ENCODE measurements around the gene SPHK2.

GRCh38 chr19:48573163-48573505 lies 46.2 kb upstream of the SPHK2 start:
- TF ChIP-seq RAD21 (IDR thresholded peaks at IDR 0.05 in 1 of 2, conservative IDR thresholded peaks at IDR 0.05 in 1 of 2; ENCODE audit: low read depth in 2 of 2, low read length in 2 of 2) (no peak), POLR2A (IDR thresholded peaks at IDR 0.05; ENCODE audit: control extremely low read depth in 1 of 2, low read depth in 2 of 2, low read length in 2 of 2) (no peak), NRF1 (IDR thresholded peaks at IDR 0.05; ENCODE audit: low read depth, low read length) (no peak), EP300 (IDR thresholded peaks at IDR 0.05; ENCODE audit: borderline replicate concordance in 1 of 2, low read depth in 2 of 2, low read length in 2 of 2) (no peak), TEAD4 (IDR thresholded peaks at IDR 0.05; ENCODE audit: low read depth, low read length) (no peak), TCF12 (IDR thresholded peaks at IDR 0.05; ENCODE audit: low read depth, low read length) (no peak), RFX5 (IDR thresholded peaks at IDR 0.05; ENCODE audit: borderline replicate concordance, low read depth, low read length) (no peak), SP1 (IDR thresholded peaks at IDR 0.05; ENCODE audit: low read depth, low read length) (no peak), CTCF (IDR thresholded peaks at IDR 0.05; ENCODE audit: control extremely low read depth in 1 of 3, insufficient read depth in 1 of 3, low read depth in 1 of 3, low read length in 3 of 3) (no peak), MAX (IDR thresholded peaks at IDR 0.05) (no peak)

Data from H1 (cell line).